Sciatic nerve (tissue), 1 donor: ENCODE results near the gene DYRK4. TPM values are rescaled to one million over a fixed set of nuclear protein-coding genes. Genes with fewer than 3 reads are reported as not detected.

Source experiments
- total RNA-seq: library from RNA; stranded (reverse); fragmentation: NEBNext Ultra II Directional; extraction: Animal tissue kit (Norgen Biotek cat#: 25700); gene quantifications from one replicate; pipeline ENCODE4 v1.2.1, GENCODE V29; 2021
- donor health status: DM: no; HTN: no; CAD: no.

The DYRK4 gene
- total RNA-seq, 1 donor from 2014 or later: 24.8 TPM

Other genes starting within 250 kb of the DYRK4 start
- 7.9 TPM for gene TIGAR, start 241.0 kb upstream of the DYRK4 start, total RNA-seq
- gene FGF23, start 182.5 kb upstream of the DYRK4 start, total RNA-seq: not detected
- not detected for gene FGF6, start 116.4 kb upstream of the DYRK4 start, total RNA-seq
- 1.4 TPM for gene RAD51AP1, start 23.3 kb upstream of the DYRK4 start, total RNA-seq
- gene AKAP3, start 86.8 kb downstream of the DYRK4 start, total RNA-seq: 2.4 TPM
- 54.2 TPM for gene NDUFA9, start 86.9 kb downstream of the DYRK4 start, total RNA-seq
- gene GALNT8, start 158.2 kb downstream of the DYRK4 start, total RNA-seq: 3.7 TPM